Middle frontal gyrus (tissue), 1 donor: Measurements from ENCODE around the gene PIN4.
A peak's percentile ranks its signal among the peaks of the same experiment; 100 is the strongest.
"Not testable (repeated sequence)": the region's sequence is repeated elsewhere in the genome, so short reads cannot be mapped to it uniquely, and the experiment has no call there.

Source experiments
- DNase-seq: peaks from one replicate; pipeline ENCODE4 v3.0.0-alpha.2; 2015; ENCODE audit warnings: low spot score; ENCODE audit errors: extremely low spot score

Gene PIN4

DNA sequence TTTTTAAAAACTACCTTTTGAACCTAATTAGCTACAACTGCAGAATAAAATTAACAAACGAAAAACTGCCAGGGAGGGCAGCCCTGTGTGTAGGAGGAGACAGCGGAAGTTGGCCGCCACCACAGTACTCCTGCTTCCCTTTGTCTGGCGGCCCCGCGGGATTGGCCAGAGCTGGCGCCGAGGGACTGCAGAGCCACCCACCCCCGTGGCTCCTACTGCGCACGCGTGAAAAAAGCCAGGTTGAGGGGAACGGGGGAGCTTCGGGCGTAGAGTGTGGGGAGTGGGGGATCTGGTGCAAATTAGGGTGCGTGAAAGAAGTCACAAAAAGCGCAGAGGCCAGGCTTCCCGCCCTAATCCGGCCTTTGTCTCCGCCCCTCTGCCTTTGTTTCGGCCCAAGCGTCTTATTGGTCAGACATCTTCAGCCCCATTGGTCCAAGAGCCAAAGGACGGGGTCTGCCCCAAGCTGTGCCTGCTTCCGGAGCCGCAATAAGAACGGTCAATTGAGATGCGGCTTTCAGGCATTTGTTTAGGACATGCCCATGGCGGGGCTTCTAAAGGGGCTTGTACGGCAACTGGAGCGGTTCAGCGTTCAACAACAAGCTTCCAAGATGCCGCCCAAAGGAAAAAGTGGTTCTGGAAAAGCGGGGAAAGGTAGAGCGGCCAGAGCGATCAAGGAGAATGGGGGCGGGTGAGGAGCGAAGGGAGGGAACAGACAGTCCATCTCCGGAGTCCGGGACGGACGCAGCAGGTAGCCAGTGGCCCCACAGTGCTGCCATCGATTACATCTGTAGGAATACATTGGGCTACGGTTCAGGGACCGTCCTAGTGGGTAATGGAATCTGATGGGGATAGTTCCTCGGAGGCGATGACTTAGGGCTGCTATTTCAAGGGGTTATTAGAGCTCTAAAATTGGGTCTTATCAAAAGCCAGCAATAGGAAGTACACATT lies at the start of gene PIN4:
Gene PIN4 (plus strand): TSS at position 580 of the 948 bp plus-strand sequence. CDS start 29 bp downstream, at position 609.
- peak; percentile 79 for DNase-seq

- no peak for DNase-seq
Observed at GRCh38 chrX:72132456-72132855, 49.1 kb upstream of the PIN4 start.

DNA sequence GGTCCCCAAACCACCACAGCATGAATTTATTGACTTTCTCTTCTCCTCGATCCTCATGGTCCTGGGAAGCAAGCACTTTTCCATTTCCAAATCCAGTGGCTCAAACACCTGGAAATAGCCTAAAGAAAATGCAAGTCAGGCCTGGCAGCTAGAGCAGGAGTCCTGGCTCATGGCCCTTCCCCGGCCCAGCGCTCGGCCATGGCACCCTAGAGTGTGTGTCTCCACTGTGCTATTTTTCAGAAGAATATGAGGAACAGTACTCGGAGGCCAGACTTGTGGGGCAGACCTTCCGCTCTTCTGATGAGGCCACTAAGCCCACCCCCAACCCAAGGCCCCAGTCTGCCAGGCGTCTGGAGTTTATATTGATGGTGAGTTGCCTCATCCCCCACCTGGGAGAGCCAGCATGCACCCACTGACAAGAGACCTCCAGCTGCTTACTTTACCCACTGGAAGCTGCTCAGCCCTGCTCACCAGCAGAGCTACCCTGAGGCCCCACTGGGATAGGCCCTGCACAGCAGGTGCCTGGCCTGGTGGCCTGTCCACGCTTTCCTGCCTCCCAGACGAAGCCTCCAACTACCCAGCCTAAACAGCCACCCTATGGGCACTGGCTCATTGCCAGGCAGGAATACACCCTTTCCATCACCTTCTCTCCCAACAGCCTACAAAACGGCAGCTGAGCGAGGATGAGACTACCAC lies 47.6 kb upstream of the PIN4 start:
- no peak for DNase-seq

GRCh38 chrX:72137846-72138495 lies 43.6 kb upstream of the PIN4 start:
- DNase-seq: no peak

DNA sequence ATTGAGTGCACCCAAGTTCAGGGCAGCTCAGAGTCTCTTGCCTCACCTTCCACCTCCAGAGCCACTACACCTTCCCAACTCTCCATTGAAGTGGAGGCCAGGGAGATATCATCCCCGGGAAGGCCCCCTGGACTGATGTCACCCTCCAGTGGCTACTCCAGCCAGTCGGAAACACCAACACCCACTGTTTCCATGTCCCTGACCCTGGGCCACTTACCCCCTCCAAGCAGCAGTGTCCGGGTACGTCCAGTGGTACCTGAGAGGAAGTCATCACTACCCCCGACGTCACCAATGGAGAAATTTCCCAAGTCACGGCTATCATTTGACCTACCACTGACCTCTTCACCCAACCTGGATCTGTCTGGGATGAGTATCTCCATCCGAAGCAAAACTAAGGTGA lies 42.0 kb upstream of the PIN4 start:
- DNase-seq: no peak

GRCh38 chrX:72141372-72142004 lies 40.1 kb upstream of the PIN4 start:
- DNase-seq: no peak

DNA sequence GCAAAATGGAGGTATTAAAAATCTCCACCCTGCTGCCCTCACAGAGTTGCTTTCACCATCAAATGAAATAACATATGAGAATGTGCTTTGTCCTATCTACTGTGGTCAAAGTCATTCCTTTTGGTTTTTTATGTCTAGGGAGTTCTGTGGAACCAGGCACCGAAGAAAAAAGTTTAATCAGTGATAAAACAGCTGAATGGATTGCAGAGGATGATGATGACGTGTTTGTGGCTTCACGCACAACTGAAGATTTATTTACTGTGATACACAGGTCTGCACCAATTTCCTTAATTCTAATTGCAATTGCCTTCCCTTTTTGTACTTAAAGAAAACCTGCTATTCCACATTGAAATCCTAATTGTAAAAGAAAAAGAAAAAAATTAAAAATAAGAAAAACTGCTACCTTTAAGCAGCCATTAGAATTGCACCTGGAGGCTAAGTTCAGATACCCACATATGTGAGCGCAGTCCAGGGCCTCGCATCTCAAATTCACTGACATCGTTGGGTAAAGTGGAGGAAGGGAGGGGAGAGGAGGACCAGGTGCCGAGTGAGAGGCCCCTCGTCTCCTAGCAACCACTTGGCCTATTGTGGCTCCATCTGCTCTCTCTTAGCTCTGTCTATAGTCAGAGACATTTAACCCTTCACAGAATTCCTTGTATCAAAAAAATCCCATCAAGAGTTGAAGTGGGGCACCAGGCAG lies 39.3 kb upstream of the PIN4 start:
- no peak for DNase-seq

DNA sequence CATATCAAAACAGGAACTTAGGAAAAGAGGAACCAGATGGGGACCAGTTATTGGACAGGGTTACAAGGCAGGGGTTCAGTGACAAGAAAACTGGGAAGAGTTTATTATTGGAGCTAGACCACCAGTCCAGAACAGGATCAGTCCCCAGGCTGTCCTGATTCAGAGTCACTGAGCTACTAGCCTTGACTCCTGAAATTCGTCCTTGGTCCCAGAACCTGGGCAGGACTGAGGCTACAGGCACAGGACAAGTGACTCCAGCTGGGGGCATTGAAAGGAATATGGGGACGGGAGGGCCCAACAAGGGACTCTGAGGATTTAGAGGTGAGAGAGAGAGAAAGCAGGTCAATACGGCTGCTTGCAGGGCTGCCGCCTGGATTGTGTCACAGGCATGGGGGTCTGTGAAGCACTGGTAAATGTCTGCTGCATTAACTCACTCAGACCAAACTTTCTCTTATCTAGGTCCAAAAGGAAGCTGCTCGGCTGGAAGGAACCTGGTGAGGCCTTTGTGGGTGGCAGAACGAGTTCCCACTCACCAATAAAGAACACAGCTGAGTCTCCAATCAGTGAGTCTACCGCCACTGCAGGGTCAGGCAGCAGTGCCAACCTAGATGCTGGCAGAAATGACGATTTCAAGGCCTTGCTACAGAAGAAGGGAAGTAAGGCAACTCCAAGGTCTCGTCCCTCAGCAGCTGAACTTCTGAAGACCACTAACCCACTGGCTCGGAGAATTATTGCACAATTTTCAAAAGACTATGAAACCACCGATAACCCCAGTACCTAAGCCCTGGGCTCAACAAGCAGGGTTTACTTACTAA lies 38.6 kb upstream of the PIN4 start:
- DNase-seq: no peak

DNA sequence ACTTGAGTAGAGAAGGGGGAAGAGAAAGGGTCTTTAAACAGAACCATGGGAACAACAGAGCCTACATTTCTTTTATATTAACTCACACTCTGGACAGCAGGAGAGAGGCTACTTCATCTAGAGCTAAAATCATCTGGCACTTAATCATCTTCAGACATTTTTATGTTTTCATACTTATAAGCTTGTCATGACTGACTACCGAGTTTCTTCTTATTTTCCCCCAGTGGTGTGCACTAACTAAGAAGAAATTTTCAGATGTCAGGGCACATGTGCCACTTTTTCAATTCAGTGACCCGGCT lies 38.0 kb upstream of the PIN4 start:
- no peak for DNase-seq

GRCh38 chrX:72145181-72145580 lies 36.4 kb upstream of the PIN4 start:
- no peak for DNase-seq

DNA sequence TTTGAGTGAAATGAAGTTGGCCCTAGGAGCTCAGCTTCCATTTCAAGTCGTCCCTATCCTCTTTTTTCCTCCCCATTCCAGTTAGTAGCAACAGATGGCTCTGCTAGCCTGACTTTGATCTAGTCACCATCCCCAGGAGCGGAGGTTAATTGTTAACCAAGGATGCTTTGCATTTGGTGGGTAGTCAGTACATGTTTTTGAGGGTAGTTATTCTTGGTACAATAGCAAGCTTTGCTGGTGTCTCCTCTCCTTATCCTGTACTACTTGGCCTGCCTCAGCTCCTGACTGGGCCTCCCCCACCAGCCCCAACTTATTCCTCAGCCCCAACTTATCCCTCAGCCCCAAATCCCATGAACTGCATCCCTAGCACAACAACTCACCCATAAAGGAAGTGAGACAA lies 35.0 kb upstream of the PIN4 start:
- DNase-seq: no peak

DNA sequence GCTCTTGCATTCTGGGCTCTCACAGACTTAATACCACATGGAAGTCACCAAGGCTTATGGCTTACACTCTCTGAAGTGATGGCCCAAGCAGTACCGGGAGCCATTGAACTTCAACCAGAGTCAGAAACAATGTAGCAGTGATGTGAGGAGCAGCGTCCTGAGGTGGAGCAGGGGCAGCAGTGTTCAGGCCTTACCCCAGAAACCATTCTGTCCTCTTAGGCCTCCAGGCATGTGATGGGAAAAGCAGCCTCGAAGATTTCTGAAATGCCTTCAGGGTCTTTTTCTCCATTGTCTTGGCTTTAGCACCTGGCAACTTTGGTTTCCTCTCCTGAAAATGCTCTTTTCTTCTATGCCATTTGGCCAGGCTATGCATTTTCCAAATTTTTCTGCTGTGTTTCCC lies 22.8 kb upstream of the PIN4 start:
- DNase-seq: no peak

DNA sequence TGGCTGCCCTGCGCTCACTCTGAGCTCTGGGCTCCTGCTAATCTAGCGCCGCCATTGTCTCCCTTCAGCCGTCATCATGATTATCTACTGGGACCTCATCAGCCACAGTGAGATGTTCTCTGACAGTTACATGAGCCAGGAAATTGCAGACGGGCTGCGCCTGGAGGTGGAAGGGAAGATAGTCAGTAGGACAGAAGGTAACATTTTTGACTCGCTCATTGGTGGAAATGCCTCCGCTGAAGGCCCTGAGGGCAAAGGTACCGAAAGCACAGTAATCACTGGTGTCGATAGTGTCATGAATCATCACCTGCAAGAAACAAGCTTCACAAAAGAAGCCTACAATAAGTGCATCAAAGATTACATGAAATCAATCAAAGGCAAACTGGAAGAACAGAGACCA lies 21.8 kb upstream of the PIN4 start:
- DNase-seq: no peak

GRCh38 chrX:72165551-72165950 lies 16.0 kb upstream of the PIN4 start:
- no peak for DNase-seq

GRCh38 chrX:72169008-72169728 lies 12.4 kb upstream of the PIN4 start:
- no peak for DNase-seq

- DNase-seq: not testable (repeated sequence)
Observed at GRCh38 chrX:72176289-72176688, 5.3 kb upstream of the PIN4 start.

- DNase-seq: no peak
Observed at GRCh38 chrX:72176981-72177380, 4.6 kb upstream of the PIN4 start.

DNA sequence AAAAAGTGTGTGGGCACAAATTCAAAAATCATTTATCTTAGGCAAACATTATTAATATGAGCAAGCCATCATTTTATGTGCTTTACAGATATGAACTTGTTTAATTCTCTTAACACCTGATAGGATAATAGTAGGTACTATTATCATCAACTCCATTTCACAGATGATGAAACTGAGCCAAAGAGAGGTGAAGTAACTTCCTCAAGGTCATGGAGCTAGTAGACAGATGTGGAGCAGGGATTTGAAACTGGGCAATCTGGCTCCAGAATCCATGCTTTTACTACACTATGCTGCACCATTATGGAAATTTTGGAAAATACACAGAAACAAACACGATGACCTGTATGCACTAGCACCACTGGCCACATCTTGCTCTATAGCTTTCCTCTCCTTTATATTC lies 1.0 kb upstream of the PIN4 start:
- DNase-seq: no peak

DNA sequence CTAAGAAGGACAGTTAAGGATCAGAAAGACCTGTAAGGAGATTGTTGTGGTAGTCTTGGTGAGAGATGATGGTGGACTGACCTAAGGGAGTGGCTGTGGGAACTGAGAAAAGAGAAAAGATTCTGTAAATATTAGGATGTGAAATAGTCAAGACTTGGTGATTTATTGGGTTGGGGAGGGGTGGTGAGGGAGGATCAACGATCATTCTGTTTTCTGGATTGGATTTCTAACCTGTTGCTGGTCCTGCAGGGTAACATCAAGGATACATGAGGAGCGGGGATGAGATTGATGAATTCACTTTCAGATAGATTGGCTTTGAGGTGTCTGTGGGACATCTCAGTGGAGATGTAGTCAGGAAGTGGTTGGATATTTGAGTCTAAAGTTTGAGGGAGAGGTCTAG lies 1.4 kb downstream of the PIN4 start:
- no peak for DNase-seq
